HepG2 (cell line): ENCODE measurements around the gene FGD4.

Source experiments
- FOXK2 ChIP-seq: fragments of 450-650 bp; IDR thresholded peaks from 2 replicates; pipeline ENCODE4 v1.6.1; 2016
- RAD21 ChIP-seq: fragments of 450-650 bp; formaldehyde crosslinking; IDR thresholded peaks from 2 replicates; pipeline ENCODE4 v1.5.0; 2020; ENCODE audit warnings: mild to moderate bottlenecking
- RNF2 ChIP-seq: fragments of 450-650 bp; conservative IDR thresholded peaks from 2 replicates; pipeline ENCODE4 v1.6.1; 2016; ENCODE audit warnings: low read depth
- SALL1 ChIP-seq: sonication (generic); formaldehyde crosslinking; IDR thresholded peaks from 2 replicates; pipeline ENCODE4 v1.8.0; 2022; ENCODE audit warnings: mild to moderate bottlenecking, missing genetic modification reagents
- ZNF232 ChIP-seq: sonication (generic); formaldehyde crosslinking; IDR thresholded peaks from 2 replicates; pipeline ENCODE4 v1.4.0; 2020; ENCODE audit warnings: missing genetic modification reagents, borderline replicate concordance
- TF ChIP-seq, protein P1 (sequence below): sonication (generic); formaldehyde crosslinking; IDR thresholded peaks from 2 replicates; pipeline ENCODE4 v1.8.0; 2023; ENCODE audit warnings: mild to moderate bottlenecking, missing genetic modification reagents

- TF ChIP-seq RAD21 (CRISPR knock-in tag) = no peak
- TF ChIP-seq SALL1 = no peak
- no peak for TF ChIP-seq RNF2
- TF ChIP-seq, protein P1, sequence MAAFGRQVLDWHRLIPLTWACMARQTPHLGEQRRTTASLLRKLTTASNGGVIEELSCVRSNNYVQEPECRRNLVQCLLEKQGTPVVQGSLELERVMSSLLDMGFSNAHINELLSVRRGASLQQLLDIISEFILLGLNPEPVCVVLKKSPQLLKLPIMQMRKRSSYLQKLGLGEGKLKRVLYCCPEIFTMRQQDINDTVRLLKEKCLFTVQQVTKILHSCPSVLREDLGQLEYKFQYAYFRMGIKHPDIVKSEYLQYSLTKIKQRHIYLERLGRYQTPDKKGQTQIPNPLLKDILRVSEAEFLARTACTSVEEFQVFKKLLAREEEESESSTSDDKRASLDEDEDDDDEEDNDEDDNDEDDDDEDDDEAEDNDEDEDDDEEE (CRISPR knock-in tag) = no peak
- no peak for TF ChIP-seq ZNF232 (CRISPR knock-in tag)
- no peak for TF ChIP-seq FOXK2
Observed at GRCh38 chr12:32615441-32615840, 216.1 kb downstream of the FGD4 start.
